AML-193 (cell line): ENCODE data around the gene ETDC.

Source experiments
- DNase-seq, 2 experiments: peaks; one replicate each; lab custom pipeline; 2025; lab: John Stamatoyannopoulos, UW

ETDC gene

DNA sequence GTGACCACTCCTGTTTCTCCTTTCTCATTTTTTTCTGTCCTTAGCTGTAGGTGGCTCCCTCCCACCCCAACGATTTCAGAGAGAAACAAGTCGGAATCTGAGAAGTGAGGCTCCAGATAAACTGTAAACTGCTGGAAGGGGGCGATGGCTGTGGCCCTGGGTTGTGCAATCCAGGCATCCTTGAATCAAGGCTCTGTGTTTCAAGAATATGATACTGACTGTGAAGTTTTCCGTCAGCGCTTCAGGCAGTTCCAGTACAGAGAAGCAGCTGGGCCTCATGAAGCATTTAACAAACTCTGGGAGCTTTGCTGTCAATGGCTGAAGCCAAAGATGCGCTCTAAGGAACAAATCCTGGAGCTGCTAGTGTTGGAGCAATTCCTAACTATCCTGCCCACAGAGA lies 37.7 kb downstream of the ETDC start:
- no peak for DNase-seq

DNA sequence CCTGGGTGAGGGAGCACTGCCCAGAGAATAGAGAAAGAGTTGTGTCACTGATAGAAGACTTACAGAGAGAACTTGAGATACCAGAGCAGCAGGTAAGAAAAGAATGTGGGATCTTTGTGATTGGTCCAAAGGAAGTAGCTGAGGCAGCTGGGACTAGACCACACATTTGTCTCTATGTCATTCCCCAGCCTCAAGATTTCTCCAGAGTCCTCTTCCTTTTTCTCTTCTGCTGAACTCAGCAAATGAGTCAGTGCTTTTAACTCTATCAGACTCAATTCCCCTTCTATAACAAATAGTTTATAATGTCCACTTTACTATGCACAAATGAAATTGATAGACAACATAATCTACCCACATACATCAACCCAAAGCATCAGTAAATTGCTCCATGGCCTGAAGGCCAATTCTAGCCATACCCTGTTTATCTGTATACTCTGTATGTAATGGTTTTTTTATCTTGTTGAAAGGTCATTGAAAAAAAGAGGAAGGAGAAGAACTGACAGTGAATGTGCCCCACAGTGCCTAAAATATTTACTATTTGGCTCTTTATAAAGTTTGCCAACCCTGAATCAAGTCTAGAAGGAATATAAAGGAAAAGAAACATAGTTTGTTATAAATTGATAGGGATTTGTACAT lies 38.2 kb downstream of the ETDC start:
- peak in 1 of 2 experiments; percentile 0 for DNase-seq

DNA sequence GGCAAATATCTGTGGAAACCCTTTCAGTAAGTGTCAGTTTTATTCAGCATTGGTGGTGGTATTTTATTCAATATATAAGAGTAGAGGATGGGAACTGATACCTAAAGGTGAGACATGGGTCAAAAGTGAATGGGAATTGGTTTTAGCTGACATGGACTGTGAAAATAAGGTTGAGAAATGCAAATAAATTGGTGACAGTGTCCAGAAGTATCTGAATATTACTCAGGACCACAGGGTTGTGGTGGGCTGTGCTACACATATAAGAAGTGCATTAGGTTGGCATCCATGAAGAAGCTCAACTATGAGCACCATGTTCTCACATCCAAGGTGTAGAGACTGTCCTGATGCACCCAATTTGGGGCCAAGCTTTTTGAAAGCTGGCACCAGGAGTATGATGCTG lies 45.0 kb downstream of the ETDC start:
- DNase-seq: no peak
